Measurements from ENCODE around the gene C7orf25.

The C7orf25 gene

DNA sequence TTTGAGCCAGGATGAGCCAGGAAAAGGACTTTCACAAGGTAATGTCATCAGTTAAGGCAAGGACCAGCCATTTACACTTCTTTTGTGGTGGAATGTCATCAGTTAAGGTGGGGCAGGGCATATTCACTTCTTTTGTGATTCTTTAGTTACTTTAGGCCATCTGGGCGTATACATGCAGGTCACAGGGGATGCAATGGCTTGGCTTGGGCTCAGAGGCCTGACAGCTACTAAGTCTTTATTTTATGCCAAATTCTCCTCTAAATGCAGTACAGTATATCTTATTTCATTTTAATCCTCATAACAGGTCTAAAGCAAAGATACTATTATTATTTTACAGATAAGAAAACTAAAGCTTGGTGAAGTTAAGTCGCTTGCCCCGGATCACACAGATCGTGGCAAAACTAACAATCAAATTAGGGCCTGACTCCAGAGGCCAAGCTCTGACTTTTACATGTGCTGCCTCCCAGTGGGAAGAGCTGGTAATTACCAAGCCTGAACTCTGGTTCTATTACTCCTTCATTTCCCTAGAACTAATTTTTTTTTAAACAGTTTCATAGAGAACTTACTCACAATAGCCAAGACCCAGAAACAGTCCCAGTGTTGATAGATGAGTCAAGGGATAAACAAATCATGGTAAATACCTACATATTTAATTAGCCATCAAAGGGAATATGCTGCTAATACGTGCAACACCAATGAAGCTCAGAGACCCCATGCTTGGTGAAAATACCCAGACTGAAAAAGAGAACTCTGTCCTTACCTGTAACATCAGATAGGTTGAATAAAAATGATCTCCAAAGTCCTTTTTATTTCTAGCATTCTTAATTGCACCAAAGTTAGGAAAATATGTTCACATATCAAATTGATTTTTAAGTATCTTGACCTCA, 35.4 kb downstream of the C7orf25 start:
- DNase-seq, result peak; percentile 80 to 88

- no peak for DNase-seq
Measured at GRCh38 chr7:42869131-42870020, 42.5 kb downstream of the C7orf25 start.

- DNase-seq, result no peak
Measured at GRCh38 chr7:42868480-42868879, 43.4 kb downstream of the C7orf25 start.

Measured in Kasumi-1 (cell line).